ENCODE measurements around the gene CENPV.
A peak's percentile ranks its signal among the peaks of the same experiment; 100 is the strongest.
"Not testable (repeated sequence)": the region's sequence is repeated elsewhere in the genome, so short reads cannot be mapped to it uniquely, and the experiment has no call there.

Gene CENPV

GRCh38 chr17:16353317-16354174, at the start of gene CENPV:
Gene CENPV (minus strand): TSS chr17:16353469. CDS start chr17:16353436, 33 bp downstream.
- peak in 1 of 2 donors; percentile 32 for DNase-seq

- DNase-seq = peak in 1 of 2 donors; percentile 93
Measured at GRCh38 chr17:16398270-16399267, 45.3 kb upstream of the CENPV start.

GRCh38 chr17:16396693-16397092, 43.4 kb upstream of the CENPV start:
- DNase-seq = peak in 1 of 2 donors; percentile 77

- not testable (repeated sequence) for DNase-seq
Measured at GRCh38 chr17:16395887-16396286, 42.6 kb upstream of the CENPV start.

- not testable (repeated sequence) for DNase-seq
Measured at GRCh38 chr17:16392491-16392890, 39.2 kb upstream of the CENPV start.

- no peak for DNase-seq
Measured at GRCh38 chr17:16391451-16391850, 38.2 kb upstream of the CENPV start.

- not testable (repeated sequence) for DNase-seq
Measured at GRCh38 chr17:16386126-16386507, 32.8 kb upstream of the CENPV start.

GRCh38 chr17:16384557-16384956, 31.3 kb upstream of the CENPV start:
- no peak for DNase-seq

- DNase-seq = no peak
Measured at GRCh38 chr17:16383772-16384287, 30.6 kb upstream of the CENPV start.

- no peak for DNase-seq
Measured at GRCh38 chr17:16383216-16383615, 29.9 kb upstream of the CENPV start.

- no peak for DNase-seq
Measured at GRCh38 chr17:16381496-16381820, 28.2 kb upstream of the CENPV start.

GRCh38 chr17:16380640-16381495, 27.6 kb upstream of the CENPV start, which contains the start of gene UBB:
Gene UBB (plus strand): TSS chr17:16381091. CDS start chr17:16381908, 817 bp downstream.
- peak; percentile 91 for DNase-seq

- DNase-seq = no peak
Measured at GRCh38 chr17:16379654-16380053, 26.4 kb upstream of the CENPV start.

- no peak for DNase-seq
Measured at GRCh38 chr17:16378636-16379282, 25.5 kb upstream of the CENPV start.

- DNase-seq = no peak
Measured at GRCh38 chr17:16377941-16378341, 24.7 kb upstream of the CENPV start.

GRCh38 chr17:16374146-16374938, 21.1 kb upstream of the CENPV start:
- no peak for DNase-seq

GRCh38 chr17:16371742-16372141, 18.5 kb upstream of the CENPV start:
- DNase-seq = no peak

- DNase-seq = no peak
Measured at GRCh38 chr17:16364625-16365024, 11.4 kb upstream of the CENPV start.

GRCh38 chr17:16363749-16364536, 10.7 kb upstream of the CENPV start:
- peak; percentile 9 to 47 for DNase-seq

- no peak for DNase-seq
Measured at GRCh38 chr17:16361874-16362273, 8.6 kb upstream of the CENPV start.

Data from bone marrow (tissue), 2 donors.